Measurements from ENCODE around the gene THAP11.

DNA sequence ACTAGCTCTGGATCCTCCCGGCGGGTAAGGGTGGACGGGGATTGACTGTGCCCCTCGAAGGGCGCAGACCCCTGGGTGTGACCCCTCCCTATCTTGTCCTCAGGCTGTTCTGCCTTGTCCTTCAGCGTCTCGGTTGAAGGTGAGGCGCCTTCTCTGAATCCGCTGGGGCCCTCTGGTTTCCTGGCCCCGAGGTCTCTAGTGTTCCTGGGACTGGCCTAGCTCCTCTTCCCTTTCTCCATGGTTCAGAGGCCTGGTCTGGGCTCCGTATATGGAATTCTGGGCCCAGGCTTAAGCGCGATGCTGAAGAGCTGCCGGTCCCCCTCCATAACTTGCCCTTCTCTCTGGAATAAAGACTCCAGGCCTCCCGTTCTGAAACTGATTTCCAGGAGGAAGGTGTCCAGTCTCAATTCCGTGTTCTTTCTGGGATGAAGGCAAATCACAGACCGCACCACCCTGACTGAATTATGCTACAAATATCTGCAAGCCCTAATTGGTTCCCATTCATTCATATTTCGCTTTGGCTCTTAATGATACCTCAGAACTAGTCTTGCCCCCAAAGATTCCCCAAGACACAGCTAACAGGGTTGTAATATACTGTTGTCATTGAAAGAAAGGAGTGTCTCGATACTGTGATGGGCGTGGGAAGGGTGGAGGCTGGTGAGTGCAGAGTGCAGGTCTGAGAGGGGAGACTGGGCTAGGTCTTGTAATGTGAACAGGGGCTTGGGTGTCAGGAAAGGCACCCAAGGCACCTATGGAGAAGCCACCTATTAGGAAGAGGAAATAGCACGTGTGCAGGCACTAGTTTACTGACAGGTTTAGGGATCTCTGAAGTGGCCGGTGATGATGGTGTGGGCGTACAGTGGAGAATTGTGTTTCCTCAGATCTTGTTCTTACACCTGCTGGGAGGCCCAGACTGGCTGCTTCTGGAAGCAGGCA lies 31.6 kb downstream of the THAP11 start:
- no peak for TF ChIP-seq POLR2A (IDR thresholded peaks at IDR 0.05; ENCODE audit: extremely low read depth, insufficient read length)
- TF ChIP-seq CTCF (IDR thresholded peaks at IDR 0.05; ENCODE audit: low read depth, low read length), result no peak
- TF ChIP-seq, protein P1, sequence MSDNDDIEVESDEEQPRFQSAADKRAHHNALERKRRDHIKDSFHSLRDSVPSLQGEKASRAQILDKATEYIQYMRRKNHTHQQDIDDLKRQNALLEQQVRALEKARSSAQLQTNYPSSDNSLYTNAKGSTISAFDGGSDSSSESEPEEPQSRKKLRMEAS (IDR thresholded peaks at IDR 0.05; ENCODE audit: low read depth, low read length), result no peak
- no peak for TF ChIP-seq MYC (IDR thresholded peaks at IDR 0.05; ENCODE audit: low read depth, low read length)

Measured in NB4 (cell line).